Neural crest cell (in vitro differentiated cells): ENCODE results near the gene FHIT. TPM values are rescaled to one million over a fixed set of nuclear protein-coding genes. Genes with fewer than 3 reads are reported as not detected.

Source experiments
- DNase-seq: peaks from one replicate; pipeline ENCODE4 v3.0.0; 2021; ENCODE audit warnings: low read depth, mixed read lengths, low spot score
- H3K27ac Mint-ChIP-seq: one replicate; pipeline ENCODE4 v1.8.0; 2021; ENCODE audit warnings: mild to moderate bottlenecking, mixed read lengths; ENCODE audit not compliant: unreplicated experiment
- H3K27me3 Mint-ChIP-seq: 2 replicates; pipeline ENCODE4 v1.8.0; 2021; ENCODE audit warnings: low read depth, mild to moderate bottlenecking, mixed read lengths
- H3K36me3 Mint-ChIP-seq: 2 replicates; pipeline ENCODE4 v1.8.0; 2021; ENCODE audit warnings: low read depth, mild to moderate bottlenecking, mixed read lengths
- H3K4me1 Mint-ChIP-seq: 2 replicates; pipeline ENCODE4 v1.8.0; 2021; ENCODE audit warnings: mixed read lengths
- H3K4me3 Mint-ChIP-seq: one replicate; pipeline ENCODE4 v1.8.0; 2021; ENCODE audit warnings: mild to moderate bottlenecking, mixed read lengths
- H3K9me3 Mint-ChIP-seq: 2 replicates; pipeline ENCODE4 v1.8.0; 2021; ENCODE audit warnings: mixed read lengths
- CTCF ChIP-seq: fragments of 200-600 bp; sonication (generic); conservative IDR thresholded peaks from 2 replicates; pipeline ENCODE4 v1.5.0; 2021; ENCODE audit warnings: antibody characterized with exemption, mild to moderate bottlenecking
- total RNA-seq: library from RNA; stranded (reverse); gene quantifications from 2 replicates; pipeline ENCODE4 v1.2.1, GENCODE V29; 2021

FHIT gene
- total RNA-seq, 1 donor from 2014 or later = 5.2 TPM

GRCh38 chr3:60260546-60260945 is 990.7 kb downstream of the FHIT start:
- Mint-ChIP-seq H3K27me3 (no peaks in the 10 kb centered on the region), H3K36me3 (no peaks in the 10 kb centered on the region), H3K9me3 (peaks cover 3% of the 10 kb centered on the region), H3K4me1 (no peaks in the 10 kb centered on the region), H3K27ac (no peak overlapping the region), H3K4me3 (no peak overlapping the region)
- DNase-seq = no peak
- TF ChIP-seq CTCF = no peak

GRCh38 chr3:60250810-60251209 is 1000.4 kb downstream of the FHIT start:
- Mint-ChIP-seq H3K36me3 (no peaks in the 10 kb centered on the region), H3K4me1 (no peaks in the 10 kb centered on the region), H3K27me3 (no peaks in the 10 kb centered on the region), H3K4me3 (no peak overlapping the region), H3K9me3 (no peaks in the 10 kb centered on the region), H3K27ac (no peak overlapping the region)
- no peak for DNase-seq
- no peak for TF ChIP-seq CTCF

GRCh38 chr3:60250206-60250605 is 1001.0 kb downstream of the FHIT start:
- Mint-ChIP-seq H3K4me1 (no peaks in the 10 kb centered on the region), H3K27ac (no peak overlapping the region), H3K4me3 (no peak overlapping the region), H3K9me3 (no peaks in the 10 kb centered on the region), H3K36me3 (no peaks in the 10 kb centered on the region), H3K27me3 (no peaks in the 10 kb centered on the region)
- no peak for DNase-seq
- TF ChIP-seq CTCF = no peak

GRCh38 chr3:60246361-60246760 is 1004.9 kb downstream of the FHIT start:
- Mint-ChIP-seq H3K4me3 (no peak overlapping the region), H3K36me3 (no peaks in the 10 kb centered on the region), H3K4me1 (no peaks in the 10 kb centered on the region), H3K27ac (no peak overlapping the region), H3K9me3 (no peaks in the 10 kb centered on the region), H3K27me3 (no peaks in the 10 kb centered on the region)
- no peak for TF ChIP-seq CTCF
- DNase-seq = no peak

- H3K4me1 Mint-ChIP-seq = peaks cover 5% of the 10 kb centered on the region
- H3K27ac Mint-ChIP-seq = no peak overlapping the region
- H3K36me3 Mint-ChIP-seq = no peaks in the 10 kb centered on the region
- DNase-seq = no peak
- H3K27me3 Mint-ChIP-seq = no peaks in the 10 kb centered on the region
- H3K9me3 Mint-ChIP-seq = no peaks in the 10 kb centered on the region
- no peak overlapping the region for H3K4me3 Mint-ChIP-seq
- TF ChIP-seq CTCF = no peak
These were observed 1007.8 kb downstream of the FHIT start for GRCh38 chr3:60243456-60243855.

- peaks cover 3% of the 10 kb centered on the region for H3K9me3 Mint-ChIP-seq
- no peaks in the 10 kb centered on the region for H3K27me3 Mint-ChIP-seq
- no peak overlapping the region for H3K4me3 Mint-ChIP-seq
- DNase-seq = no peak
- no peak for TF ChIP-seq CTCF
- peaks cover 5% of the 10 kb centered on the region for H3K4me1 Mint-ChIP-seq
- H3K36me3 Mint-ChIP-seq = no peaks in the 10 kb centered on the region
- no peak overlapping the region for H3K27ac Mint-ChIP-seq
These were observed 1010.8 kb downstream of the FHIT start for GRCh38 chr3:60240492-60240891.
